ENCODE measurements around the gene JMJD4.

Gene JMJD4

DNA sequence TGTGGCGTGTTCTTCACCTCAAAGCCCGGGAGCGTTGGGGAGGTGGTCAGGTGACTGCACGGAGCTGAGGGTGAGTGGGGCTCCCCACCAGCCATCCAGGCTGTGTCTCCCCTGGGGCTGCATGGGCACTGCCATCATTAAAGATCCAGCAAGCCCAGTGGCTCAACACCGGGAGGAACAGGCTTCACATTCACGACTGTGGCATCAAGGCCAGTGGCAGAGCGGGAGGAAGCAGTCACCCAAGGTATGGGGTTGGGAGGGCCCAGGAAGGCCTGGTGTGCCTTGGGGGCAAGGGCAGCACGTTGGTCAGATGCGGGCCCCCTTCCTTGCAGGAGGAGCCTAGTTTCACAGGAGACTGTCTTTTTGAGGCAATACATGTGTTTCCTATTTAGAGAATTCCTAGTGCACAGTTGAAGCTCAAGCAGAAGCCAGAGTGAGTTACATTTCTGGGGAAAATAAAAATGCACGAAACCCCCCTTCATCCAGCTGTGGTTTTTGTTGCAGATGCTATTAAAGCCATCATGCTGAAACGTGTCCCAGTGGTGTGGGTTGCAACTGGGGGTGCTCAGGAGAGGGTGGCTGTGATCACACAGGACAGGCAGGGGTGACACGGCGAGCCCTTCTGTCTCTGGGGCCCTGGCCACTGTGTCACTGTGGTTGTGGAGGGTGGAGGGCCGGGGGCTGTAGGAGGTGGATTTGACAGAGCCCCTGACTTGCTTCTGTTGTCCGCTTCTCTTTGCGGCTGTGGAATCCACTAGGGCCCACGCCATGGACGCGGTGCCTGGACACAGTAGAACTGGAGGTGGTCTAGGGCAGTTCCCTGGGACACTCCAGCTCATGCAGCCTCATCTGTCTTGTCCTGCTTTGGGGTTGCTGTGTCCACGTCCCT lies 34.2 kb upstream of the JMJD4 start:
- no peak for DNase-seq (ENCODE audit: low spot score)

DNA sequence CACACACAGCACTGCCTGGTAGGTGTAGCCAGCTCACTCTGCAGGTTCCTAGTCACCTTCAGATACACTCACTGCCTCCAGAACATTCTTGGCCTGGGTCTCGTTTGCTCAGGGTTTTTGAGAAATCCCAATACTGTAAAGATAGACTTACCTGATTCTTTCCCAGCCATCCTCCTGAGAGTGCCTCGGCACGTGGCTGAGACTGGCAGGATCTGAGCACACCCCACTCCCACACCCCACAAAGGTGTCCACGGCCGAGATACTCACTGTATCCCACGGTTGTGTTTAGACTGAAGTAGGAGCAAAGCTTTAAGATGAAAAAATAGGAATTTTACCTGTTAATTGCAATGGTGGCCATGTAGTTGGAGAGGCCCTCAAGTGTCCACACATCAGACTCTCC lies 33.5 kb upstream of the JMJD4 start:
- DNase-seq (ENCODE audit: low spot score) = no peak

DNA sequence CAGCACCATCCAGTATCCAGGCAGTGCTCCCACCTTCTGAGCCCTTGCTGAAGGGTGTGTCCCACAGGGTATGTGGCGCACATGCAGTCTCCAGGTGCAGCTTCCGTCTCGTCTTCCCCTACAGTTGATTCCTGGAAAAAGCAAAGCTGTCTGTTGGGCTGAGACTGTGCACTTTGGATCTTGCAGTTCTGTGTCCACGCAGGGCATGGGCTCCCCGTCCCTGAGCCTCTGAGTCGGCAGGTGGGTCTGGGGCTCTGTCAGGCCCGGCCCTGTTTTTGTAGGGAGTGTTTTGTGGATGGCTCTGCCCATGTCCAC lies 33.0 kb upstream of the JMJD4 start:
- no peak for DNase-seq (ENCODE audit: low spot score)

DNA sequence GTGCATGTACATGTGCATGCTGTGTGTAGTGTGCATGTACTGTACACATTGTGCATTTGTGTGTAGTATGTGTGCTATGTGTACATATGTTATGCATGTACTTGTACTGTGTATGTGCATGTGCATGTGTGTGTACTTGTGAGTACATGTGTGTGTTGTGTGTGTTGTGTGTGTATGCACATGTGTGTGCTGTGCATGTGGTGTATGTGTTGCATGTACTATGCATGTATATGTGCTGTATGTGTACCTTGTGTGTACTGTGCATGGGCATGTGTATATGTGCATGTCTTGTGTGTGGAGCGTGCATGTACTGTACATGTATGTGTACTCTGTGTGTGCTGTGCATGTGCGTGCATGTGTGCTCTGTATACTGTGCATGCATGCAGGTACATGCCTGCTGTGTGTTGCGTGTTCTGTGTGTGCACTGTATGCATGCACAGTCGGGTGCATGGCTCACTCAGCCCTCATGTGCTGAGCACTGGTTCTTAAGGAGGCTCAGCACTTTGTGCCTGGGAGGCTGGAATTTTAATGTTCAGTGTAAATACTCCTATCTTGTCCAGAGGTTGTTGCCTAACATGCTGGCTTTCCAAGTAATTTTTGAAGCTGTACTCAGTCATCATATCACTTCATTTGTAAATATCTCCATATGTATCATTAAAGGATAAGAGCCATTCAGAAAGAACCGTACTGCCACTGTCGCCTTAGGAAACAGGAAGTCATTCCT lies 32.5 kb upstream of the JMJD4 start:
- DNase-seq (ENCODE audit: low spot score) = no peak

DNA sequence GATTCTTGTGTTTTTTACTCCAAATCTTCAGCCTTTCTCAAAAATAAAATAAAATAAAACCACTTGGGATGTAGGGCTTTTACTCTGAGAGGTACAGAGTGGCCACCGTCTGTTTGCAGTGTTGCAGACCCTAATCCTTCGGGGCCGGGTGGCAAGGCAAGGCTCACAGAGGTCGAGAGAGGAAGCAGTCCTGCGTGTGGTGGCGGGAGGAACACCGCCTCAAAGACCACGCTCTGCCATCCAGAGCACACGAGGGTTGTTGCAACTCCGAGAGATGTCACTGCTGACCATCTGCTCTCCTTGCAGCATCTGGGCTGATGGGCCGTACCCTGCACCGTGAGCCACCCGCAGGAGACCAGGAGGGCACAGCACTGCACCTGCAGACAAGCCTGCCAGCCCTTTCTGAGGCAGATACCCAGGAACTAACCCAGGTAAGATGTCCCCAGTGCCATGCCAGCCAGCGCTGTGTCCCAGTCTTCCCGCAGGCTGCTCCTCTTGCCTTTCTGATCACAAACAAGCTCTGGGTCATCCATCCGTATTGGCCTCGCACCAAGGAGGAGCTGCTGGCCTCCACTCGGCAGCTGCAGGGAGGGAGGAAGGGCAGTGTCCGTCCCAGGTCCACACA lies 31.7 kb upstream of the JMJD4 start:
- no peak for DNase-seq (ENCODE audit: low spot score)

DNA sequence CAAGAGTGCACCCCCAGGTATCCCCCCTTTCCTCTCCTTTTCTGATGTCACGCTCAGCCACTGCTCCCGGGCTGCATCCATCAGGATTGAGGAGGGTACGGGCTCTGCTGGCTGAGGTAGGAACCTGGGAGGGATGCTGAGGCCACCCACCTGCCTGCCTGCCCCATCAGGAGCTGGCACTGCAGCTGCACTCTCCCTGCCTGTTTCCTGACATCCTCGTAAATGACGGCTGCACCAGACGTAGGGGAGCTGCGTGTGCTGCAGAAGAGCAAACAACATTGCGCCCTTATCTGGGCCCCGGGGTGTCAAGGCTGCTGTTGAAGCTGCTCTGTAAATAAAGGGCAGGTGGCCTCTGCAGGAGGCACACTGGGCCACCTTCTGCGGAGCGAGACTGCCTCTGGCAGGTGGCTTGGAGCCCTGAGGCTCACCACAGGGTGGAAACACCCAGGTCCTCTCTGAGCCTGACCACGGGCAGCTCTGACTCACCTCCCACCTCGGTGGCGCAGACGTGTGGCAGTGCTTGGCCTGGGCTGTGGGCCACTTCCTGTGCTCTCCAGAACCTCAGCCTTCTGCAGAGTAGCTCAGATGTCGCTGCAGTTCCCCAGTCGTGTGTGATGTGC lies 31.0 kb upstream of the JMJD4 start:
- DNase-seq (ENCODE audit: low spot score) = peak; percentile 71

DNA sequence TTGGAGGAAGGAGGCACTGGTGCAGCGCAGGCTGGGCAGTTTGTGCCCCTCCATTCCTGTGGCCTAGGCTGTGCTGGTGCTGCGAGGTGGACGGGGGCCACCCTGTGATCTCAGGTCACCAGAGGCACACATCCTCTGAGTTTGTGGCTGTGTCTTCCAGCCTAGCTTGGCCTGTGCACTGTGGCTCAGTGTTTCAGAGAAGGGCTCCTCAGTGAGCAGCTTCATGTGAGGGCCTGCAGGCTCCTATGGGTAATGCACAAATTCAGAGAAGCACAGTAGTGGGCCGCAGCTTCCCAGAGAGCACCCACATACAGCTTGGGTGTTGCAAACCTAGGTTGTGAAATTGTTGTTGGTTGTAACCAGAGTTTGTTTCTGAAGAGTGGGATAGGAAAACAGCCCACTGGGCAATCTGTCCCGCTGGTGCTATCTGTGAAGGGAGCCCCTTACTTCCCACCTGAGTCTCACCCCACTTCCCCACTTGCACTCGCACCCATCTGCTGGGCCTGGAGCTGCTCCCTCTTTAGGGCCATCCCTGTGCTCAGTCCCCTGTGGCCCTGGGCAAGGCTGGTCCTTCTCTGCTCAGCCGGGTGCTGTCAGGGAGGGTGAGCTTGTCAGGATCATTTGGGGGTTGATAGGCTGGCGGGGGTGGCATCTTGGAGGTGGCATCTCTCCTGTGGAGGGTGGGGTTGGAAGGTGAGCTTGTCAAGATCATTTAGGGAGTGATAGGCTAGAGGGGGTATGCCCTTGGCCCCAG lies 30.3 kb upstream of the JMJD4 start:
- no peak for DNase-seq (ENCODE audit: low spot score)

DNA sequence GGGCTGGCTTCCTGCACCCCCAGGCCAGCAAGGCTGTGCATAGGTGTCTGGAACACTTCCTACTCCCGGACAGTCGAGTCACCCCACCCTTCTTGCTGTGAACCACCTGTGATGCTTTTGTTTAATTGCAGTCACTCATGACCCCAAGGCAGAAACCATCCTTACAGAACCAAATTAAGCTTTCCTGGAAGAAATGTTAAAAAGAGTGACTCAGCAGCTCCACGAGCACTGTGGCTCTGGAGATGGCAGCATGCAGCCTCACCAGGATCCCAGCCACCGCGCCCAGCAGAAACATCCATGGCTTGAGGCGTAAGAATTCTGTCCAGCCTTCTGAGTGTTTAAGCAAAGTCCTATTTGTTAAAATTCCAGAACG lies 28.9 kb upstream of the JMJD4 start:
- DNase-seq (ENCODE audit: low spot score) = peak; percentile 88

DNA sequence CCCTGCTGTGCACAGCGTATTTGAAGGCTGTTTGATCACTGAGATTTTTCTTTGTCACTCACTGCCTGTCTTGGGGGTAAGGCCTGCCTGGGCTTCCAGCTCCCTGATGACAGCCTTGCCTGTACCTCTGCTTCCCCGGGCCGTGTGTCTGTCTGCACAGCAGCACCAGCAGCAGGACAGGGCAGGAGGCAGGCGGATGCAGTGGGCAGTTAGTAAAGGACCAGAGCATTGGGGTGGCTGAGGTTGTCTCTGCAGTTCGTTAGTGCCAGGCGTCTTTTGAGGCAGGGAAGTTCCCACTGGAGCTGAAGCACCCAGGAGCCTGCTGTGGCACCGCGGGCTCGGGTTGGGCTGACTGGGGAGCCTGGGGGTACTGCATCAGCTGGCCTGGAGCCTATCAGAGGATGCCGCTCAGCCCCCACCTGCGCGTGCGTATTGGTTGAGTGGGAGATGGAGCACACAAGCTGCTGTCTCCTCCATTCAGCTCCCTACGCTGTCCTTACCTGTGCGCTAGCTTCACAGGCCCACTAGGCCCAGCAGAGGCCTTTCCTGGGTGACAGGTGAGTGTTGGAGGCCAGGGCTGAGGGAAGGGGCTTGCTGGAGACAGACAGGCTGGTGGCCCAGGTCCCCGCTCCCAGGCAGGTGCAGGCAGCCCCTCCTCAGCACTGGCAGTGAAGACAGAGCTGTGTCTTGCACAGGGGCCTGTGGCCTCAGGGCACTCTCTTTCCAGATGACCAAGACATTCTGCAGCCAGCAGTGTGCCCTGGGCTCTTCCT lies 28.3 kb upstream of the JMJD4 start:
- no peak for DNase-seq (ENCODE audit: low spot score)

DNA sequence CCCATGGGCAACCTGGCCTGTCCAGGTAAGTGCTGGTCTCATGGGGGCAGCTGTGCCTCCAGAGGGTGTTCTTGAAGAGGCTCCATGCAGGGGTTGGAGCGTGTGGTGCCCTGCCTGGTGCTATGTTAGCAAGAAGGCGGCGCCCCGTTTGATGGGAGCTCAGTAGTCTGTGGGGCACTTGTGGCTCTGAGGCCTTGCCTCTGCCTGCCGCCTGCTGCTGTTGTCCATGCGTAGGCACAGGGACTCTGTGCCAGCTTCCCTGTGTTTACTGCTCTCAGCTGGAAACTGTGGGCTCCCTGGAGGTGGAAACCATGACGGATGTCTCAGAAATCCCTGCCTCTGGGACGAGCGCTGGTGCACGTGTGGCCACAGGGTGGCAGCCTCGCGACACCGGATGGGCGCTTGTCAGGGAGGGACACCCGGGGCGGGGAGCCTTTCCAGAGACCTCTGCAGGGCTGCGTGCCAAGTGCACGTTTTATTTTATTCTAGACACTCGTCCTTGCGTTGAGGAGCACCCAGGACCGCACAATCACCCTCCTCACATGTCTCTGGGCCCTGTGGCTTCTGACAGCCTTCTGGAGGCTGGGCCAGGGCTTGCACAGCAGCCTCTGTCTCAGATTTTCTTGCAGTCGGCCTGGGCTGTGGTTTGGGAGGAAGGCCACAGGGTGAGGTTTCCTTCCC lies 27.3 kb upstream of the JMJD4 start:
- DNase-seq (ENCODE audit: low spot score) = peak; percentile 81

DNA sequence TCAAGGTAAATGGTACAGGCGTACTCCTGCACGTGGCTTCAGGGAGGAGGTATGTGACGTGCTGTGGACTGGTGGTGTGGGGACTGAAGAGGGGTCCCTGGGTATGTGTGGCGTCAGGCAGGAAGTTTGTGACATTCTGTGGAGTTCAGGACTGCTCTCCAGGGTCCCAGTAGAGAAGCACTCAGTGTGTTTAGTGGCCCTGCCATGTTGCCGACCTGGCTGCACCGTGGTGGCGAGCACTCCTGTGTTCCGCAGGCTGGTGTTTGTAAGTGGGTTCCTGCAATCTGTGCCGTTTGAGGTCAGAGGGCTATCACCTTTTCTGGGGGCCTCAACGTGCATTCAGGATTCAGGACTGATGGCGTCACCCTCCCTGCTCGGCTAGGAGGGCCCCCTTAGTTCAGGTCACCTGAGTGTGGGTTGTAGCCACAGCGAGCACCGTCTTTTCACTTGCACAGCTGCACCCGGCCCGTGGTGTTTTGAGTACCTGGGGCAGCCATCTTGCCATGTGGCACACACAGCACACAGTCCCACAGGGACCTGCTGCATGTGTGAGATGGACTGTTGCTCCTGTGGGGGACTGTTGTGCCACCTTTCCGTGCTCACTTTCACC lies 26.6 kb upstream of the JMJD4 start:
- DNase-seq (ENCODE audit: low spot score) = no peak

DNA sequence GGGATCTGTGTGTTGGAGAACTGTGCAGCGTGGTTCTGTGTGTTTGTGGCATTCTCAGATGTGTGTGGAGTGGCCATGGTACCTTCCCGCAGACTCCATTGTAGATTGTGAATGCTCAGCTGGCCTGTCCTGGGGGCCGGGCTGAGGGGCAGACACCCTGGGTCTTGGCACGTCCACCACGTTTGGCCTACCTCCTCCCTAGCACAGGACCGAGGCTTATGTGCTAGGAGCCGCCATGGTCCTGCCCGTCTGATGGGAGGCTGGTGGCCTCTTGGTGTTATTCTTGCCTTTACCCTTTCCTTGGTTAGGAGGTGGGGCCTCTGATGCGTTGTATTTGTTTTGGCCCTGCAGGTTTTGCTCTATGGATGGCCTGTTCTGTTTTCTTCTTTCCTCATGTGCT lies 25.3 kb upstream of the JMJD4 start:
- no peak for DNase-seq (ENCODE audit: low spot score)

DNA sequence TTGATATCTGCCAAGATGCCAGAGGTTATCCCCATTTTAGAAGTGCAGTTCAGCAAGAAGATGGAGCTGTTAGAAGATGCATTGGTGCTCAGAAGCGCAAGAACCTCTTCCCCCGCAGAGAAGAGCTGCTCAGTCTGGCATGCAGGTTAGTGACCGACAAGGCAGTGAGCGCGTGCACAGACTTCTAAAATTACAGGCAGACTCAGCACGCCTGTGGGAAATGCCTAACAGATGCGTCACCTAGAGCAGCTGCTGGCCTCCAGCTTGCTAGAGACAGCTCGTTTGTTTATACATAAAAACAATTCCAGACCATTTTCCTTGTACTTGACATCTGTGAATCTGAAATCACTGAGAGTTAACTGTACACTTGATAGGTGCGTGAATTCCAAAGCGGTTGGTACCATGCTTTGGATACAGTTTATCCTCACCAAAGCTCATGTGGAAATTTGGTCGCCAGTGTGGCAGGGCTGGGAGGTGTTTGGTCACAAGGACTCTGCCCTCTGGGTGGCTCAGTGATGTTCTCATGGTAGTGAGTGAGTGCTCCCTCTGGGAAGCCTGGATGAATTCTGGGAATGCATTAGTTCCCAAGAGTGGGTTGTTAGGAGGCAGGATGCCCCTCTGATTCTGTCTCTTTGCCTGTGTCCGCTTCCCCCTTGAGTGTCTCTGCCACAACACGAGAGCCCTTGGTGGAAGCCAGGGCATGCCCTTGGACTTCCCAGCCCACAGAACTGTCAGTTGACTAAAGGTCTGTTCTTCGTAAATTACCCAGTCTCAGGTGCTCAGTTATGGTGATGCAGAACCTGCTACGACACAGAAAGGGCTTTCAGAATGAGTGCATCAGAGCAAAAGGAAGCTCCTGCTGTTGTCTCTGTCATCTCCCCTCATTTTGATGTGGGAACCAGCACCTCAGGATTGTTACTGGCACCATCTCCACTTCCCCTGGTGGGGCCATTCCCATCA lies 24.5 kb upstream of the JMJD4 start:
- DNase-seq (ENCODE audit: low spot score) = peak; percentile 84

DNA sequence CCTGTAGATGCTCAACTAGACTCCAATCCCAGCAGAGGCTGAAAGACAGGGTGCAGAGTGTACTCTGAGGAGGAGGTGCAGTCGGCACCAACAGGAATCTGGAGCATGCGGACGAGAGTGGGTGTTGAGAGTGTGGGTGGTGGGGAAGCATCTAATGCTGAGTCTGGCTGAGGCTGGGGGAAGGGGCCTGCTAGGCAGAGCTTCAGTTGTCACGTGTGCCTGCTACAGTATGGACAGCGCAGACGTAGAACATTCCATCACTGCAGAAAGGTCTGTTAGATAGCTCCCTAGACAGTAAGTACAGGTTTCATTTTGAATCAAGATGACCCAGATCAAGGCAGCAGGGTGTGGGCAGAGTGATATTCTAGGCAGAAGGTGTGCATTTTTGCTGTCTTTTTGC lies 23.3 kb upstream of the JMJD4 start:
- no peak for DNase-seq (ENCODE audit: low spot score)

DNA sequence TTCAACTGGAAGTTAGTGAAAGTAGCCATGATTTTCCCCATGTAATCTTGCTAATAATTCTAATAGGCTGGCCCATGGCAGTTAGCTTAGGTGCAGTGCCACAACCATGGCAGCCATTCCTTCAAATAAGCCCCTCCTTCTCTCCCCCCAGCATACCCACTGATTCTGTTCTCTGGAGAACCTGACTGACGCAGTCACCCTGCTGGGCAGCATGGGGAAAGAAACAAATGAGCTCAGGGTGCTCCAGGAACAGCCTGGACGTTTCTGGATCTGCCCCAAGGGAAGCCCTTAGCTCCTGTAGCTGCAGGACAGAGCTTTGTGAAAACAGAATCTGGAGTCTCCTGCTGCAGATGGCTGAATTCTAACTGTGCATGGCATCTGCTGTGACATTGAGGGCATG lies 22.7 kb upstream of the JMJD4 start:
- no peak for DNase-seq (ENCODE audit: low spot score)

DNA sequence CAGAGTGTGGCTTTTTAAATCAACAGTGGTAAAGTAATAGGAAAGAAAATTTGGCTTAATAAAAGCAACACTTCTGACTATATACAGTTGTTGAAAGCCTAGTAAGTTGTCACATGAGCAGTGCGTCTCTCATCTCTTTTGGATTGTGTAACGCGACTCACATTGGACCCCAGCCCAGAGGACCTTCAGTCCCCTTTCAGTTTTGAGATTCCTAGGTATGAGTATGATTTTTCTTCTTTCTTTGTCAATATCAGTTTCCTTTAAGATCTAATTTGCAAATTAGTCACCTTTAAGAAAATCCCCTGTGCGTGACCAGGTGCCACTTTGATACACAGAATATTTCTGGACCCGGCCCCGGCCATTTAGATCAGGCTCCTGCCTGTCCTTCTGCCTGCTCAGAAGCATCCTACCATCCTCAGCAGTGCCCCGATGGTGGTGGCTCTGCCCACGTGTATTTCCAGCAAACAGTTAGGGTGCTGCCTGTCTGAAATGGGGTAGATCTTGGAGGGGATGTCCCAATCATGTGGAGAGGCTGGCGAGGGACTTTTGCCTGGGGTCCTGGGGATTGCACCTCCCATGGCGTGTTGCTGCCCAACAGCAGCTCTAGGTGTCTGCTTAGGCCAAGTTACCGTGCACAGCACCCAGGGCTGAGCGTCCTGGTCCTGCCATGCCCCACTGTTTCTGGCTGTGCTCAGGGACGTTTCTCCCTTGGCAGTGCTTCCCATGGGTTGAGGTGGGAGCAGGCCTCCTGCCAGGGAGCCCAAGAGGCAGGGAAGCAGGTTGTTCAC lies 21.3 kb upstream of the JMJD4 start:
- DNase-seq (ENCODE audit: low spot score) = no peak

DNA sequence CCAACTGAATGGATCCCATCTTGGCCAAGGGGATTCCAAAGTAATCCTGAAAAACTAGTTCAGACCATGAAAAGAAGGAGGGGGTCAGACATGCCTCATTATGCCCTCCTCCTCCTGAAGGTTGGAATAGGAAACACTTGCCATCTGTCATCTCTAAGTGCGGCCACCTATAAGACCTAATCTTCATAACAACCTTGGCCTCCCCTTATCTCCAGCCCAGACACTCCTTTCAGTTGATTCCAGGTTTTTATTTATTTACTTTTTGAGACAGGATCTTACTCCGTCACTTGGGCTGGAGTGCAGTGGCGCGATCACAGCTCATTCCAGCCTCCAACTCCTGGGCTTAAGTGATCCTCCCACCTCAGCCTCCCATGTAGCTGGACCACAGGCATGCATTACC lies 19.9 kb upstream of the JMJD4 start:
- no peak for DNase-seq (ENCODE audit: low spot score)

DNA sequence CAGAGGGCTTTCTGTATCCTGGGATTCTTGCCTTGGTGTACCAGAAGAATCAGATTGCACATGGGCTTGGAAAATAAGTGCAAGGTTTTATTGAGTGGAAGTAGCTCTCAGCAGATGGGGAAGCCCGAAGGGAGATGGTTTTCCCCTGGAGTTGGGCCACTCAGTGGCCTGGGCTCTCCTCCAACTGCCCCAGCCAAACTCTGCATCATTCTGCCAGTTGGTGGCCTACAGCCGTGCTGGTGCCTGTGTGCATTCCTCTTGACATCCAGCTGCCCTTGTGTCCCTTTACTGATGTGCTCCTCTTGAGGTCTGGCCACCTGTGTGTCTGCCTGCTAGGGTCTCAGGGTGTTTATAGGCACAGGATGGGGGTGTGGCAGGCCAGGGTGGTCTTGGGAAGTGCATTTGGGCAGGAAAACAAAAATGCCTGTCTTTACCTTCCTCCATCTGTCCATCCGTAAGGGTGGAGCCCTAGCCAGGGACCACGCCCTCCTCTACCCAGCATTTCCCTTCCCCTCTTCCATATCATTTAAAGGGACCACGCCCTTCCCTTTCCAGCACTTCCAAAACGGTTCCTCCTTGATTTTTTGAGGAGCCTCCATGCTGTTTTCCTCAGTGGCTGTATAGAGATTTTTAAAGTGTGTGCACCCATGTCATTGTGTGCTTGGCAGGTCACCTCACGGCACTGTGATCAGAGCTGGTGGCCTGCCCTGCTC lies 19.1 kb upstream of the JMJD4 start:
- DNase-seq (ENCODE audit: low spot score) = no peak
